Stimulated activated CD4-positive, alpha-beta T cell treated with anti-CD3 and anti-CD28 coated beads, Interleukin-4, amount 100 ng/mL, for 4 hours (primary cell): Measurements from ENCODE around the gene SMAD2.
"Not testable (repeated sequence)": the region's sequence is repeated elsewhere in the genome, so short reads cannot be mapped to it uniquely, and the experiment has no call there.

Experiments used
- DNase-seq, 2 experiments: peaks; one replicate each; pipeline ENCODE4 v3.0.0-alpha.2; 2020

The SMAD2 gene

DNA sequence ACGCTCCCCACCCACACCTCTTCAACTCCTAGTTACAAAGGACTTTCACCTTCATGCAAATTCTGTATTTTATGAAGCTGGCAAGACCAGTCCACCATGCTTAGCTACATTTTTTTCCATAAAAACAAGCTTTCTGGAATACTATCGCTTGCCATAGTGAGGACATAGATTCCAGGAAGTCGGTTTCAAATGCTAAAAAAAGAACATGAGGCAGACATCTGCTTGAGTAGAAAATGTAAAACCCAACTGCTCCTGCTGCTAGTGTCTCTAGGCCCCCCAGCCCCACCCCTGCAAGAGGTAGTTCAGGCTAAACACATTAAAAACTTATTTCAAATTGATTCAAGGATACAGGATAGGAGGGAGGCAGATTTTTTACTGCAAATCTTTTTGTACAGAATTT, 148.9 kb downstream of the SMAD2 start:
- DNase-seq = no peak

DNA sequence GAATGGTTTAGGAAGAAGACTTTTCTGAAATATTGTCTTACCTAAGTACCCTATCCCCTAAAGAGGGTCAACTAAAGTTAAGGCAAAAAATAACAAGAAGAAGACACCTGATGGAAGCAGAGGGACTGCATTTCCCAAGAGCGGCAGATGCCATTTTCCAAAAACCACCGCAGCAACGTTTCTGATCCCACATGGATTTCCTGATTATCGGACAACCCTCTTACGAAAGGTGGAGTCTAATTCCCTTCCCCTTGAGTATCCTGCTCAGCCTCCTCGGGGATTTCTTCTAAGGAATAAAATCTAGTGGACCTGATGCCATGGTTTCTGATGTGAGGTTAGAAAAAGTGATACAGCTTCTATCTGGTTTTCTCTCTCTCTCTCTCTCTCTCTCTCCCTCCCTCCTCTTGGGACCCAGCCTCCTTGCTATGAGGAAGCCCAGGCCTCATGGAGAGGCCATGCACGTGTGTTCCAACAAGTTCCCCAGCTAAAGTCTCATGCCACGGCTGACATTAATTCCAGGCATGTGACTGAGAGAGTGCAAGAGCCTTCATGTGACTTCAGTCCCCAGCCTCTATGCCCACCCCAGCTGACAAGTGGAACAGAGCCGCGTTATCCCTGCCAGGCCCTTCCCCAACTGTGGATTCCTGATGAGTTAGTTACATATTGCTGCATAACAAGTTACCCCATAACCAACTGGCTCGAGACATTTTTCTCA, 150.3 kb downstream of the SMAD2 start:
- no peak for DNase-seq

DNA sequence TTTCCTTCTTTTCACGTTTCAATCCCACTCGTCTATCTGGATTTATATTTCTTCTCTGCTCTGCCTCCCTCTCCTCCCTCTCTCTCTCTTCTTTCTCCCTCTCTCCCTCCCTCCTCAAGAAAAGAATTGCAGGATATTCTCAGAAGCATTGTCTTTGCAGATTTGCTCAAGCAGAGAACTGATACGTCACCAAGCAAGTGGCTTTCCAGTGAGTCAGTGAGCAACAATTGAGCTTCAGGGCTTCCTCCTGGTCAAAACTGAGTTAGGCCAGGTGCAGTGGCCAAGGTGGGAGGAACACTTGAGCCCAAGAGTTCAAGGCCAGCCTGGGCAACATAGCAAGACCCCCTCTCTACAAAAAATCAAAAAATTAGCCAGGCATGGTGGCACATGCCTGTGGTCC, 151.1 kb downstream of the SMAD2 start:
- no peak for DNase-seq

DNA sequence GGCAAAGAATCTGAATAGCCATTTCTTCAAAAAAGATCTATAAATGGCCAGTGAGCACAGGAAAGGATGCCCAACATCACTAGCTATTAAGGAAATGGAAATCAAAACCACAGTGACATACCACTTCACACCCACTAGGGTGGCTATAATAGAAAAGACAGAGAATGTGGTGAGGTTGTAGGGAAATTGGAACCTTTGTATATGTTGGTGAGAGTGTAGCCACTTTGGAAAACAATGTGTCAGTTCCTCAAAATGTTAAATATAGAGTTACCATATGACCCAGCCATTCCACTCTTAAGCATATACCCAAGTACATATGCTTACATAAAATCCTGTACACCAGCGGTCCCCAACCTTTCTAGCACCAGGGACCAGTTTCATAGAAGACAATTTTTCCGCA, 152.8 kb downstream of the SMAD2 start:
- DNase-seq = no peak

DNA sequence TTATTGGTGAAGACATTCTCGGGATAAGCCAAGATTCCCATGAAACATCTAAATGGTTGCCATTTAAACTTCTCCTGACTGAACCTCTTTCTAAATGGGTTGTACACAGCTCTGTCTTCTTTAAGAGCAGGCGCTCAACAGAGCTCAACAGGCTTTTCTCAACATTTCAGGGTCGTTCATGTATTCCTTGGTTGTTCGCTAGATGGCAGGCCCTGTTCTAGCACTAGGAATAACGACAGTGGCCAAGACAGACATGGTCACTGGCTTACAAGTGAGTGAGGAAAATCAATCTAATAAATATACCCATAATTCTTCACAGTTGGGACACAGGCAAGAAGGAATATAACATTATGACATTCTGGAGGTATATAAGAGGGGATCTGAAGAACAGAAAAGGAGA, 154.5 kb downstream of the SMAD2 start:
- no peak for DNase-seq

DNA sequence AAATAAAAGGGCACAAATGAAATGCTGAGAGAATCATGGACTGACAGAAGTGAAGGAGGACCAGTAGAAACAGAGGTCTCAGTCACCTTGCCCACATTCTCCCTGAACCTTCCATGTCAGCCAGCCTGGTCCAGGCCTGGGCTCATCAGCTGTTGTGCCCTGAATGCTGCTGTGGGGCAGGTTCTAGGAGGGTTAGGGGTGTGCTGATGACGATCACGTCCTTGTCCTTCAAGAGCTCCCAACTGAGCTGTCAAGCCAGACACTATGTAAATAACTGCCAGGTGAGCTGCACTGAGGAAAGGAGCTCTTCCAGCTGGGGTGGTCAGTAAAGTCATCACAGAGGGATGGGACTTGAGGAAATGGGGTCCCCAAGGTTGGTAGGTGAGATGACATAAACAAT, 156.5 kb downstream of the SMAD2 start:
- no peak for DNase-seq

DNA sequence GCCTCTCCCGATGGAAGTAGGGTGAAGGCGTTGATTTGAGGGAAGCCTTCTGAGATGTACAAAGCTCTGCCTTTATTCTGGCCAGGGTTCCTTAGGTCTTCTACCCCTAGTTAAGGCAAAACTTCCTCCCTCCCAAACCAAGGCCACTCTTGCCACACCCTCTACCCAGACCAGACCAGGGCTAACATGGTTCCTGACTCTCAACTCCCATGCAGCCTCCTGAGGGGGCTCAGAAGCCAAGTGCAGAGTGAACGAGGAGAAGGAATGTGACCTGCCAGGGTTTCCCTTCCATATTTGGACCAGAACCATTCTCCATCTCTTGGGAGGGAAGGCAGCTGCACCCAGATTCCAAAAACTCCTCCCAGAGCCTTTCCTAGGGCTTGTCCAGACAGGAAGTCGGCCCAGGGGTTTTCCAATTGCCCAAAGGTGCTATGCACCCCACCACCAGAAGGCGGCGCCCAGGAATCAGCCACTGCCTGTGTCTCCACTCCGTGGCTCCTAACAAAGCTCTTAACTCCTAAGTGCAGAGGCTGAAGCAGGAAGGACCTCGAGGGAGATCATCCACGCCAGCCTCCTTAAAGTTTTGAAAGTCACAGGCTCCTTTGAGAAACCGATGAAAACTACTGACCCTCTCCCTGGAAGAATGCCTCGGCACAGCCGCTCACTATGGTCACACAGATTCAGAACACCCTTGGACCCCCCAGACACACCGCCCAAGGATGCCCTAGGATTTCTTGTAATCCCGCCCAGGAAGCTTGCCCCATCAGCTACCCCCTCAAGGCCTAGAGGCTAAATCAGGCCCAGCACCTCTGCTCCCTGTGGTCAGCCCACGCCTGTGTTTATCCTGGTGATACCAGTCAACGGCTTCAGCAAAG, 157.8 kb downstream of the SMAD2 start:
- peak; percentile 16 to 67 for DNase-seq

DNA sequence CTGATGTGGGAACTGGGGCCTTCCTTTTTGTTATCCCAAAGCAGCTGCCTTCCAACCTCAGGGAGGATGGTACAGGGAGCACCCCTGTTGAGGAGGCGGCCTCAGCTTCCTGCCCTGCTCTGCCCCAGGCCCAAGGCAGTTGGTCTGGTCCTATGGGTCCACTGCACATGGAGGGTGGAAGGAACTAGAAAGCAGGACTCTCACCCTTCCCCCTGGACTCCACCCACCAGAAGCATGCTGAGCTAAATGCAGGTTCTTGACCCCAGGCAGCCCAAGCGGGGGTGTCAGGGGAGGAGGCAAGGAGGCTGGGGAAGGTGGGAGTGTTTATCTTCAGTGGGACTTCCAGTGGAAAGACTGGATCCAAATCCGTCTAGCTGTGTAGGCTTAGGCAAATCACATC, 158.5 kb downstream of the SMAD2 start:
- DNase-seq = no peak

DNA sequence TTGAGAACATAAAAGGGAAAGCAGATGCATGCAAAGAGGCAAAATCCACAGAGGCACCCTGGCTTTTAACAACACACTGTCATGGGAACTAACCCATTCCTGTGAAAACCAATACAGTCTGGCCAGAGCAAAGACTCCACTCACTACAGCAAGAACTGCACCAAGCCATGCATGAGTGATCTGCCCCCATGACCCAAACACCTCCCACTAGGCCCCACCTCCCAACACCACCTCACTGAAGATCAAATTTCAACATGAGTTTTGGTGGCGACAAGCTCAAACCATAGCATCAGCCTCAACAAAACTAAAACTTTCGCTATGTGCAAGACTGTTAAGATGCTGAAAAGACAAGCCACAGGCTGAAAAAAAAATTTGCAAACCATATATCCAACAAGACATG, 162.8 kb downstream of the SMAD2 start:
- no peak for DNase-seq

DNA sequence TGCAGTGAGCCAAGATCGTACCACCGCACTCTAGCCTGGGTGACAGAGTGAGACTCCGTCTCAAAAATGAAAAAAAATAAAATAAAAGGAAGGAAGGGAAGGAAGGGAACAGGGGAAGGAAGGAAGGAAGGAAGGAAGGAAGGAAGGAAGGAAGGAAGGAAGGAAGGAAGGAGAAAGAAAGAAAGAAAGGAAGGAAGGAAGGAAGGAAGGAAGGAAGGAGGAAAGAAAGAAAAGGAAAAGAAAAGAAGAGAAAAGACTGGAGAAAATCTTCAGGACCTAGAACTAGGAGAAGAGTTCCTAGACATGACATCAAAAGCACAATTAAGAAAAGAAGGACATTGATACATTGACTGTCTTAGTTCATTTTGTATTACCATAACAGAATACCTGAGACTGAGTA, 163.3 kb downstream of the SMAD2 start:
- DNase-seq = not testable (repeated sequence)
